ENCODE data around the gene RGS6.

The RGS6 gene

DNA sequence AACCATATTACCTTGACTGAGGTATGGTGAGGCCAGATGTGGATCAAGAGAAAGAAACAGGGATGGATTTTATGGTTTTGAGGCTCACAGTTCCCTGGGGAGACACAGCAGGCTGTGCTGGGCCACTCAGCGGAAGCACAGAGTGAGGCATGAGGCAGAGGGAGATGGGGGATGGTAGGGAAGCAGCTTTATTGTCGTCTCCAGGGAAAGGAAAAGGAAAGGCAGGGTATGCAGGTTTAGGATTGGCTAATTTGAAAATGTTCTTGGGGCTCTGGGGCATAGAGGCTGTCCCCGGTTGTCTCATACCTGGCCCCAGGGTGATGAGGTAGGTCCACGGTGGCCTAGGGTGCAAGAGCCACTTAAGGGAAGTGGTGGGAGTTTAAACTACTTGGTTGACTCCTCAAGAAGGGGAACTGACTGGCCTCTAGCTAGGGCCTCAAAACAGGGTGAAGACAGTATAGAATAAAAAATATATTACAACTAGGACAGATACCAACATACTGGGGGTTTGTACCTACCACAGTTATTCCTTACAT lies 322.8 kb downstream of the RGS6 start:
- no peak for DNase-seq

DNA sequence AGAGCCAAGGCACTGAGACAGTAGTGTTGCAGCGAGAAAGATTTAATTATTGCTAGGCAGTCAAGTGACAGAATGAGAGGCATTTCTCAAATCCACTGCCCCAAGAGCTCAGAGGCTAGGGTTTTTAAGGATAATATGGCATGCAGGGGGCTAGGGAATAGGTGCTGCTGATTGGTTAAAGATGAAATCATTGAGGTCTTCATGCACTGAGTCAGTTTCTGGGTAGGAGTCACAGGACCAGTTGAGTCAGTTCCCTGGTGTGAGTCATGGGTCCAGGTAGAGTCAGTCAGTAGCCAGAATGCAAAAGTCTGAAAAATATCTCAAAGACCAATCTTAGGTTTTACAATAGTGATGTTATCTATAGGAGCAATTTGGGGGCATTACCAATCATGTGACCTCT lies 323.8 kb downstream of the RGS6 start:
- DNase-seq: no peak

DNA sequence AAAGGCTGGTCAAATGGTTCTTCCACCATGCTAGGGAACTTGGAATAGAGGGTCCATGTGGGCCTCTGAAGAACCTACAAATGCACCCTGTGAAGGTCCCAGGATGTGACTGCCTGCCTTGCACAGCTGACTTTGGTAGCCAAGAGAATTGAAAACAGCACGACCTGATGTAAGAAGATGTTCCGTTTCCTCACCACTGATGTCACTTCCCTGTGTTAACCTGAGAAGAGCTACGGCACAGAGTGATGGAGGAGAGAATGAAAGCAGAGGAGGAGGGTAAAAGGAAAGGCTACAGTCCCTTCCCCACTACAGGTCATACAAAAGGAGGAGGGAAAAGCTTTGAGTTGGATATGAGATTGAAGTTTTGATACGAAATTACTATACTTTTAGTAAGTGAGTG lies 328.8 kb downstream of the RGS6 start:
- DNase-seq: no peak

DNA sequence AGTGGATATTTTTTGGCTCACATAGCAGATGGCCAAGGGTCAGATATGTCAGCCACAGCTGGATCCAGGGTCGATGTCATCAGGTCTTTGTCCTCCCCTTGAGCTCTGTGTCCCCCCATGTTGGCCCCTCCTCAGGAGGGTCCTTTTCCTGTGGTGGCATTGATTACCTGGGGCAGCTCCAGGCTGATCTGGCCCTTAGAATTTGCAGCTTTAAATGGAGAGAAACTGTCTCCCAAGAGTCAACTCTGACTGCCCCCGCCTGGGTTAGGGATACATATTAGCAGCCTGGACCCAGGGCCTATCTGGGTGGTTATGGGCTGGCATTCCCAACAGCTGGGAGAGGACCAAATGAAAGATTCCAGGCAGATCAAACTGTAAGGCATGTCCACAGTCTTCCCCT lies 330.5 kb downstream of the RGS6 start:
- no peak for DNase-seq

DNA sequence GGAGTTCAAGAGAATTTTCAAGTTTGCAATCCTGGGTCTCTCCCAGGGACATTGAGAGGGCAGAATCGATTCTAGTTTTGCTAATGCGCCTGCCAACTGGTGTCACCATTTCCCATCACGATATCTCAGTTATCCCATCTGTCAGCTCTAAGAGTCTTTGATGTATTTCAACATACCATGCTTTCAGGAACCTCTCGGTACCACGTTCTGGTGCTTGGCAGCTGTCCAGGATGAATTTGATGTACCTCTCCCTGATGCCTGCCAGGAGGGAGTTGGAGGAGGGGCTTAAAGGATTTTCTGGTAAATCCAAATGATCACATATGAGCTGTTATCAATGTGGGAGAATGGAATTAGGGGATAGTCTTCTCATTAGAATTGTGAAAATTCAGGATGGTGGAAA lies 332.5 kb downstream of the RGS6 start:
- no peak for DNase-seq

DNA sequence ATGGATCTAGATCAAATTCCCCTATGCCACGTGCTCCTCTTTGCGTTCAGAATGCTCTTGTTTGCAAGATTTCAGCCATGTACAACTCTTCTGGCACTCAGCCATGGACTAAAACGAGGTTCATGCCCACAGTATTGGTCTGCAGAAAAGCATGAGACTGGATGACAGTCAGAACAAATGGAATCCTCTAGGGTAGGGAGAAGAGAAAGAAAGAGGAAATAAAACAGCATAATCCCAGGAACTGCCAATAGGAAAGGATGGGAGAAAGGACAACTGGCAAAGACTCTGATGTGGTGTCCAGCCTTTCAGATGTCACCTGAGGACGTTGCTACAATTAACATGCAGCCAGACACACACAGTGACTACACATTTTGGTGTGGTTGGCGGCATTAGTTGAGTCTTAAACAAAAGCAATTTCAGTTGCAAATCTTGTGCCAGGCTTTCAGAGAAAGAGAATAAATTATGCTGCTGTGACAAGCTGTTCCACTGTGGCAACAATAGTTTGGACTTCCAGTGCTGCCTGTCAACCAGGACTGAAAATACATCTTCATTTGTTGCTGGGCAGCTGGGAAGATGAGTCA lies 338.0 kb downstream of the RGS6 start:
- DNase-seq: no peak

DNA sequence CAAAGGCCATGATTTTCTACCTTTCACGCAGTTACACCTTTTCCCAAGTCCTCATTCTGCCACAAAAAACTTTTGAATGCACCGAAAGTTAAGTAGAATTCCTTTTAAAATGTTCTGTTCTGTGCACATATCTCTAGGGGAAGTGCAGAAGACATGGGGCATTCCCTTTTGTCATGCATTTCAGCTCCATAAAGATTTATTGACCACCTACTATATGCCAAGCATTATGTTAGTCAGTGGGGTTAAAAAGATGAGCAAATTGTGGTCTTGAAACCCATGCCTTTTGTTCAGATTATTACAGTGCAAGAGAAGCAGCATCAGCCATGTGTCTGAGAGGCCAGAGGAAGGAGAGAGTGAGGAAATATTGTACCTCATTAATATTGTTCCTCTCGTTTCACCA lies 338.5 kb downstream of the RGS6 start:
- no peak for DNase-seq

DNA sequence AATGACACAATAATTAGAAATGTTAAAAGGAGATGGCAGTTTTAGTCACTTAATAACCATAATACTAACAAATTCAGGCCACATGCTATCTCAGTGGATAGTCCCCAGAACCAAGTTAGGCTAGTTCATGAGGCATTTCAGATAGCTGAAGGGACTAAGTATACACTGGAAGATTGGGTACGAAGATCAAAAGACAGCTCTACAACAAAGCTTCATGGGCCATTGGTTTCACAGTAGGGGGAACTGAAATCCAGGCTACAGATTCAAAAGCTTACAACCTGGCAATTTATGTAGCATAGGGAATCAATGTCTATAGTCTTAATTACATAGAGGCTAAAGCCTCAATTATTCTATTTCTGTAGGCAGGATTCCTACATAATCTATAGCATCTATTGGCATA lies 343.0 kb downstream of the RGS6 start:
- DNase-seq: no peak

DNA sequence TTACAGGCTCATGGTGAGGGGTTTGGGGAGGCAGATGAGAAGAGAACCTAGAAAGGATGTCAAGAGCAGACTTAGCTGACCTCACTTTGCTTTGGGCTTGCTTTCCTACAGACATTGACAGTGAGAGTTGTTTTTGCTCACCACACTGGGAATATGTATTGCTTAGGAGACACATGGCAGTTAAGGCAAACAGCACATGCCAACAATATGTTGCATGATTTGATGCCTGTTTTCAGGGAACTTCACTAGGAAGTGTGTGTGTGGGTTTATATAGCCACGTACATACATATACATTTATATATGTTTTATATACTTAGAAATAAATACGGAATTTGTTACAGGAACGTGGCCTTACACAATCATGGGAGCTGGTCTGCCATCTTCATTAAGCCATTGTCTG lies 346.1 kb downstream of the RGS6 start:
- DNase-seq: no peak

DNA sequence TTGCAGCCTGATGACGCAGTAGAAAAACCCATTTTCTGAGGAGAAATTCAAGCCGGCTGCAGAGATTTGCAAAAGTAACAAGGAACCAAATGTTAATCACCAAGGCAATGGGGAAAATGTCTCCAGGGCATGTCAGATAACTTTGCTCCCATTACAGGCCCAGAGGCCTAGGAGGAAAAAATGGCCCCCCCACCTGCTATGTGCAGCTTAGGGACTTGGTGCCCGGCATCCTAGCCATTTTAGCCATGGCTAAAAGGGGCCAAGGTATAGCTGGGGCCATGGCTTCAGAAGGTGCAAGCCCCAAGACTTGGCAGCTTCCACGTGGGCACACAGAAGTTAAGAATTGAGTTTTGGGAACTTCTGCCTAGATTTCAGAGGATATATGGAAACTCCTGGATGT lies 351.9 kb downstream of the RGS6 start:
- no peak for DNase-seq

DNA sequence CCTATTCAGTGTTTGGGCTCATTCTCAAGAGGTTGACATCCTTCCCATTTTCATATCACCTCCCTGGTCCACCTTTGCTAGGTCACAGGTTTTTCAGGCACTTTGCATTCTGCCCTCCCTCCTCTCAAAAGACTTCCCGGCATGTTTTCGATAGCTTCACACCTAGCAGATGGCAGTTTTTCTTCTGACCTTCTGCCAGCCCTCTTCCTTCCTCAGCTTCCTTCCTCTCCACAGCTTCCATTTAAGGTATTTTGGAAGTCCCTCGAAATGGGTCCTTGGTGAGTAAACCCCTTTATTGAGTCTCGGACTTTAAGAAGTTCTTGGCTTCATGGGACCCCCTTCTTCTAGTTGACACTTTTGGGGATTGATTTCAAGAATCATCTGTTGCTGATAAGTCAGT lies 358.0 kb downstream of the RGS6 start:
- no peak for DNase-seq

DNA sequence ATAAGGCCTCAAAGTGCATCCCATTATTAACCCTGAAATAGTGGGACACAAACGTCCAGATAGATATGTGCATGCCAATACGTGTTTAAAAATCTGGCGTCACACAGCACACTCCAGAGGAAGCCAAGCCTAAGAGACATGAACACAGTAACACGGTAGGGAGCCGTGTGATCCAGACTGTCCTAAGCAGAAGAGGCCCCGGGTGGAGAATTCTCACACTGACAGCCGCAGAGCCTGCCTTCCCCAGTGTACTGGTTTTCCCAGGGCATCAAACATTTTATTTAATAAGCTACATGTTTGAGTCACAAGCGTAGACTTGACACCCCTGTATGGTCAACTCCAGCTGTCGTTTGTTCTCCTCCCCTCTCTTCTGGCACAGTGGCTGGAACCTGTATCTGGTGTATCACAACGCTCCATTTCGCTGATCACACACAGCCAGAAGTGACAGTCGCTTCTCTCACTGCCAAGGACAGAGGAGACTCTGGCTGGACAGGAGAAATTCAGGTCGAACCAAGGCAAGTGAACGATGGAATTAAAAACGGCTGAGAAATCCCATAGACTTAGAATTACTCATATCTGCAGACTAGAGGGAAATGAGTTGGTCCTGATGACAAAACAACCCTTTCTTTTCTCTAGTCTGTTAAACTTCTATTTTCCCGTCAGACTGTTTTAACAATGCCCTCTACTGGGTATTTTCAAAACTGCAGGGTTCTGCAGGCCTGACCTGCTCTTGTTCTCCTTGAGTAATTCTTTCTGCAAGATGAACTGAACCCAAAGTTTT lies 359.9 kb downstream of the RGS6 start:
- DNase-seq: no peak

DNA sequence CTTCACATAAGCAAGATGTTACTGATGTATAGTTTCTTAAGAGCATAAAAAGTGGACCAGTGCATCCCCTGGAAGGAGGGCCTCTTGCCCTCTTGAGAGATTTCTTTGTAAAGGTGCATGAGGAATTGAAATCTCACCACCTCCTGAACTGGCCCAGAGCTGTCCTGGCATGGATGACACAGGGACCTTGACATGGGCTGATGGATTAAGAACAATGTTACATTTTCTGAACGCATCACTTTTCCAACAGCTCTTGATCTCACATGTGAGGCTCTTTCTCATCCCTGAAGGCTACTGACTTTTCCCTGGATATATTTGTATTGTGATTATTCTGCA lies 360.4 kb downstream of the RGS6 start:
- no peak for DNase-seq

DNA sequence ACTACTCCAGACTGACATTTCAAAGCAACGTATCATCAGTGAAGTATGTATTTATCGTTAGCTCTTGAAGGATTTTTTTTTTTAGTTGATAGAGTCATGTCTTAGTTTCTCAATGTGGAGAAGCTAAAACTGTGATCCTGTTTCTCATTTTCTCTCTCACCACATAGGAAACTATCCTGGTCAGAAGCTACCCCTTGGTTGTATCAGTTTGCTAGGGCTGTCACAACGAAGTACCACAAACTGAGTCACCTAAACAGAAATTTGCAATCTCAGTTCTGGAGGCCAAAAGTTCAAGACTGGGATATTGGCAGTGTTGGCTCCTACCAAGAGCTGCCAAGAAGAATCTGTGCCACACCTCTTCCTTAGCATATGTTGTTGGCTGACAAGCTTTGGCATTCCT lies 369.1 kb downstream of the RGS6 start:
- DNase-seq: no peak

DNA sequence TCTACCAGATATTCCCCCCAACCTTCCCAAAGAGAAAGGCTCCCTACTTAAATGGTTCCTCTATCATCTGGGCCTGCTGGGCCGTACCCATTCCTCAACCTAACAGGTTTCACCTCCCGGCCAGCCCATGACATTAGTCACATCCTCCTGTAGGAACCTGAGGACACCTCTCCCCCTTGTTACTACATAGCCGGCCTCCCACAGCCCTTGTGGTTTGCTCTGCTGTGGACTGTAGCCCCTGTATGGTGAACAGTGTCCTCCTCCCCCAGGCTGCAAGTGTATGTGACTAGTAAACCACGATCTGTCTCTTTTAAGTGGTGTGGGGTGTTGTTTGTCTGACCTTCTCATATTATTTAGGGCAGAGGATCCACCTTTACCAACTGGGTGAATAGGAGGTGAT lies 371.7 kb downstream of the RGS6 start:
- DNase-seq: no peak

DNA sequence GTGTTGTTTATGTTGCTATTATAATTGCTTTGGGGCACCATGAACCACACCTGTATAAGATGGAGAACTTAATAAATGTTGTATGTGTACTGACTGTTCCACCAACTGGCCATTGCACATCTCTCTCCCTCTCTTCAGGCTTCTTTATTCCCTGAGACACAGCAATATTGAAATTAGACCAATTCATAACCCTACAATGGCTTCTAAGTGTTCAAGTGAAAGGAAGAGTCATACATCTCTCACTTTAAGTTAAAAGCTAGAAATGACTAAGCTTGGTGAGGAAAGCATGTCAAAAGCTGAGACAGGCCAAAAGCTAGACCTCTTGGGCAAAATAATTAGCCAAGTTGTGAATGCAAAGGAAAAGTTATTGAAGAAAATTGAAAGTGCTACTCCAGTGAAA lies 373.3 kb downstream of the RGS6 start:
- DNase-seq: no peak

DNA sequence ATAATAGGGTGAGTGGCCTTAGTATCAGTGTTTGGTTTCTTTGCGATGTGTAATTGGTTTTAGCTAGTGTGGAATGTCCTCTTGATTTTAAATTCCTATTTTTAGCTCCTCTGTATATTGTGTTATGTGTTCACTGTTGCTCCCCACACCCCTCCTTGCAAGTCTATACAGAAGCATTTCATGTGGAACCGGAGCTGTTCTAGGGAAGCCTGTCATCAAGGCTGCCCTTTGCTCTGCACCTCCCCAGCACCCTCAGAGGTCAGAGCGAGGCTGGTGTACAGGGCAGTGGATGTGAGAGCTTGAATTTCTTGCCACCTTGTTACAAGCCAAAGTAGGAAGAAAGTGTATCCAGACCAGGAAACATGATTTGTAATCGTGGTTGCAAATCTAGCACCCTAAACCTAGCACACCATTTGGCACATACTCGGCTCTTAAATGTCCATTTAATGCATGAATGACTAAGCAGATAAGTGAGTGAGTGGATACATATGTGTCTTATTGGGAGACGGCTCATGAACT lies 376.8 kb downstream of the RGS6 start:
- DNase-seq: no peak

DNA sequence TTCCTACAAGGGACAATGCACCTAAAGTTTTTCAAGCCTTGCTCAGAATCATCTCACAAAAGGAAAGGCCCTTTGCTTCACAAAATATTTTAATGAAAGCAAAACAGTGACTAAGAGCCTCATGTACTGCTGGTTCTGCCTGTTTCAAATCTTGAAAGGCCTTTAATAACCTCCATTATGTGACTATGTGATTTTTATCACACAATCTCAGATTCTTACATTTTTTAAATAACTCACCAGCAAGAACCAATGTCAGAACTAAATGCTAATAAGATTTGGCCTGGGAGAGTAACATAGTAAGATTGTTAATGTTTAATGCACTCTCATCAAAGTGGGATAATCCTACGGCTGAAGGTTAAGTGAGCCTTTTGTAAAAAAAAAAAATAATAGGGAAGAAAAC lies 378.9 kb downstream of the RGS6 start:
- no peak for DNase-seq

DNA sequence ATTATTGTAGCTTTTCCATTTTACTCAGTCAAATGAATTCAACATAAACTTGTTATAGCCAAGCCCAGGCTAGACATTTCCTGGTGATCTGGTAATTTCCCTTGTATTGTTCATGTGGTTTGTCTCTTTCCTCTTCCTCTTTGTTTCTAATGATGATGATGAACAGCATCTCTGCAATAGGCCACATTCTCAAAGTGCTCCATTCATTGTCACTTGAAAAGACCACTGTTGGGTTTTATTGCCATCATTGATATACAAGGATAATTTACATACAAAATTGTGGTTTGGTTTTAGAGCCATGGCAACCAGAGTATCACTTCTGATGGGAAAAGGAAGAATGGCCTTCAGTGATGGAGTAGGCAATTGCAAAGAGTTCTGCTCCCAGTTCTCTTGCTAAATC lies 379.3 kb downstream of the RGS6 start:
- DNase-seq: no peak

DNA sequence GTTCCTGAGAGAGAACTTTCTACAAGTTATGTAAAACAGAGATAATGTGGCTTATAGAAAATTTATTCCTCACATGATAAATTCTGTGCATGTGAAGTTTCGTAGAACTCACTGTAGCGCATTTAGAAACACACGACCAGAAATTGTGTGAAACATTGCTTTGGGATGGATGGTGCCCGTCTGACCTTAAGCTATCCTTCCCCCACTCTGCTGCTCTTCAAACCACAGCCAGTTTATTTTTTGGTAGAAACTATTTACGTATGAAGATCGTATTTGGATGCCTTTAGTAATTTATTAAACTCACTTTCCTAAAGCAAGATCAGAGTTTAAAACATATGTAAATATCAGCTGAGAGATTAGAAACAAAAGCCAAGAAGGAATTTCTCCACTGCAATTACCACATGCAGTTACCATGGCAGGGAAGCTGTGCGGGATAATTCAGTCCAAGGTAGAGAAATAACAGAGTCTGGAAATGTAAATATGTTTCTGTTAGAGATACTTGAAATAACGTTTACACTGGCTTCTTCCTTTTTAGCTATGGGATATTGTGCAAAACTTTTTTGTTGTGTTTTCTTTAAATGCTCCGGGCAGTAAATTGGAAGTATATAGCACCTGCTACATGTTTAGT lies 382.7 kb downstream of the RGS6 start:
- DNase-seq: no peak

DNA sequence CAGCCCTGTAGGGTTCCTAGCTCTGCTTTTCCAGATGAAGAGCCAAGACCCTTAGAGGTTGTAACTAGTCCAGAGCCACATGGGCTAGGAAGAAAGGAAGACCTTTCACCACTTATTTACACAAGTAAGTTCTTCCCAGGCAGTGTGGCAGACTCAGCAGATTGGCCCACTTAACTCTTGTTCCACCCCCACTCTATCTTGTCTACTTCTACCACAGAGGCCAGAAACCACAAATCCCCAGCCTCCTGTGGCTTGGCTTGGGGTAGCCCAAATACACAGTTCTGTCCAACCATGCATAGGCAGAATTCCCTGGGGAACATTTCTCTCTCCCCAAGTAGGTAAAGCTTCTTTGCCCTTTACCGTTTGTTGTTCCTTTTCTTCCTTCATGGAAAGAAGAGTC lies 383.5 kb downstream of the RGS6 start:
- DNase-seq: no peak

DNA sequence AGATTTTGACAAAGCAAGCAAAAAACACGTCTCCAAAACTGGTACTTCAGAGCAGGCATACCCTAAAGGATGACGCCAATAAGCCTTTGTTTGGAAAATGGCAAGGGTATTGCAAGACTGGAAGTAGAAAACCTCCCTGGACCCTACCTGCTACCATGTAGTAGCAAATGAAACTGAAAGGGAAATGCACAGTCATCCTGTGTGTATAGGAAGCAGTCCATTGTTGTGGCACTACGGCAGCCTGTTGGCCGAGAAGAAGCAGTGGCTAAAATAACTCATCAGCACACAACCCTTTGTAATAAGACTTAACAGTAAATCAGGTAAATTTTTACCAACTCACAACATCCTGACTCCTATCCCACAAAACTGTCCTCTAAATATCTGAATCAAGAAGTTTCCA lies 386.4 kb downstream of the RGS6 start:
- no peak for DNase-seq

DNA sequence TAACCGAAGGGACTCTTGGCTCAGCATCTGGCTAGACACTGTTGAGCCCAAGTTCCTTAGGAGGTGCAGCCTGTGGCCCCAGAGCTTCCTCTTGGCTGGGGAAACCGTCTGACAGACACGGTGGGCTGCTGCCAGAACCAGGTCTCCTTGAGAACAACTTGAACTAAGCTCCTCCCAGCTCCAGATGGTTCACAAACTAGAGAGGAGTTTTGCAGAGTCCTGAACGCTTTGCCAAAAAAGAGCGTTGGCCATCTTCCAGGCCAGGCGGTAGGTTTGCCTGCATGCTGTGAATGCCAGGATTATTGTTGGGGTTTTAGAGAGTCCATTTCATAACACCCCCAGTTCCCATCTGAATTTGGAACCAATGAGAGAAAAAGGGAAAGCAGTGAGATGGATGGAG lies 399.8 kb downstream of the RGS6 start:
- DNase-seq: no peak

DNA sequence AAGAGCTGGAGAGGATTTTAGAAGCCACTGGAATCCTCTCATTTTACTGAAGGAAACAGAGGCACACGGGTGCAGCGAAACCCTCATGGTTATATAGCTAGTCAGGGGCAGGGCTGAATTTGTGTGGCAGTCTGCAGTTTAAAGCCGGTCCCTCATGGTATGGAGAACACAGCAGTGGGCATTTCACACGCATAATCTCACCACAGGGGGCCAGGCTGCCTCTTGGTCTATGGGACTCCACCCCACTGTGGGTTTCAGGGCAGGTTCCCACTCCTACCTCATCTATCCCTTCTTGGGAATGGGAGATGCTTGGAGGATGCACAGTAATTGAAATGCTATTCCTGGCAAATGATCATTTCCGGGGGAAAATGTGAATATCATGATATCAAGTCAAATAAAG lies 400.6 kb downstream of the RGS6 start:
- no peak for DNase-seq
